ENCODE measurements around the gene FNDC10.

Gene FNDC10

GRCh38 chr1:1627829-1628753 lies 28.2 kb upstream of the FNDC10 start:
- DNase-seq (ENCODE audit: low read depth, low spot score): no peak

- DNase-seq (ENCODE audit: low read depth, low spot score): peak; percentile 32
Measured at GRCh38 chr1:1627261-1627828, 27.4 kb upstream of the FNDC10 start.

GRCh38 chr1:1626207-1627141 lies 26.5 kb upstream of the FNDC10 start:
- no peak for DNase-seq (ENCODE audit: low read depth, low spot score)

- DNase-seq (ENCODE audit: low read depth, low spot score): no peak
Measured at GRCh38 chr1:1625824-1626206, 25.9 kb upstream of the FNDC10 start.

- DNase-seq (ENCODE audit: low read depth, low spot score): no peak
Measured at GRCh38 chr1:1625404-1625775, 25.5 kb upstream of the FNDC10 start.

- no peak for DNase-seq (ENCODE audit: low read depth, low spot score)
Measured at GRCh38 chr1:1624443-1625403, 24.8 kb upstream of the FNDC10 start.

GRCh38 chr1:1623631-1624442 lies 23.9 kb upstream of the FNDC10 start:
- DNase-seq (ENCODE audit: low read depth, low spot score): no peak

GRCh38 chr1:1623181-1623630 lies 23.3 kb upstream of the FNDC10 start:
- no peak for DNase-seq (ENCODE audit: low read depth, low spot score)

GRCh38 chr1:1622788-1623094 lies 22.8 kb upstream of the FNDC10 start:
- DNase-seq (ENCODE audit: low read depth, low spot score): no peak

GRCh38 chr1:1622010-1622787 lies 22.3 kb upstream of the FNDC10 start:
- no peak for DNase-seq (ENCODE audit: low read depth, low spot score)

GRCh38 chr1:1621173-1622009 lies 21.5 kb upstream of the FNDC10 start:
- DNase-seq (ENCODE audit: low read depth, low spot score): no peak

- DNase-seq (ENCODE audit: low read depth, low spot score): no peak
Measured at GRCh38 chr1:1620433-1621139, 20.7 kb upstream of the FNDC10 start.

- DNase-seq (ENCODE audit: low read depth, low spot score): peak; percentile 64
Measured at GRCh38 chr1:1619917-1620361, 20.0 kb upstream of the FNDC10 start.

GRCh38 chr1:1618396-1619068 lies 18.6 kb upstream of the FNDC10 start:
- no peak for DNase-seq (ENCODE audit: low read depth, low spot score)

- DNase-seq (ENCODE audit: low read depth, low spot score): no peak
Measured at GRCh38 chr1:1617925-1618324, 18.0 kb upstream of the FNDC10 start.

- no peak for DNase-seq (ENCODE audit: low read depth, low spot score)
Measured at GRCh38 chr1:1617516-1617915, 17.6 kb upstream of the FNDC10 start.

GRCh38 chr1:1616838-1617237 lies 16.9 kb upstream of the FNDC10 start:
- DNase-seq (ENCODE audit: low read depth, low spot score): no peak
